ENCODE results near the gene AUTS2. TPM values are rescaled to one million over a fixed set of nuclear protein-coding genes. Genes with fewer than 3 reads are reported as not detected.

AUTS2 gene
- total and polyA plus RNA-seq, 4 donors: 4.9 to 24.4 (median 7.0) TPM

DNA sequence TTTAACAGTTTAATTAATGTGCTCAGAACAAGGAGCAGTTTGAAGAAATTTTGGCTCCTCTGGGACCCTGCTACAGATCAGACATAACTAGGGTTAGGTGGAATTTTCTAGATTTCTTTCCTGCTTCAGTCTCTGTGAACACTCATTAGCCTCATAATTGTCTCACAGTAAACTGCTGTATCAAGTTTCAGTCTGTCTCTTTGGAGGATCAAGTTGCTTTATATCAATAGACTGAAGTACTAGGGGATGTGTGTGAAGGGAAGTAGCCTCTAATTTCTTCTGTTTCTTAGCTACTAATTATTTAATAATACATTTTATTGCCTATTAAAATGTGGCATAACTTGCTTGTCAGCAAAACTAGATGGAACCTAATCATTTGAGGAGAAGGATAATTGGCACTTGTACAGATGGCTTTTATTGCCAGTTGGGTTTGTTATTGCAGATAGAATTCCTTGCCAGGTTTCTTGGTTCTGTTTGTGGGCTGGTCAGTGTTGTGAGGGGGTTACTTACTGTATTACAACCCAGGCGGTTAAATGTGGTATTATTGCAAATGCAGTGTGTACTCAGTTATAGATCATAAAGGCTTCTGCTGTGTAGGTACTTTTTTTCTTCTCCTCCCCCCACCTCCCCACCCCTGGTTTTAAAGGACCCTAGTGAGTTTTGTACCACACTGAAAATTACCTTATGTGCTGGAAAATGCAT is 758.0 kb downstream of the AUTS2 start:
- 87% methylated on average over 1 of the region's 1 CpG for WGBS
- no peak for TF ChIP-seq RXRA (IDR thresholded peaks at IDR 0.05)
- TF ChIP-seq, protein P1, sequence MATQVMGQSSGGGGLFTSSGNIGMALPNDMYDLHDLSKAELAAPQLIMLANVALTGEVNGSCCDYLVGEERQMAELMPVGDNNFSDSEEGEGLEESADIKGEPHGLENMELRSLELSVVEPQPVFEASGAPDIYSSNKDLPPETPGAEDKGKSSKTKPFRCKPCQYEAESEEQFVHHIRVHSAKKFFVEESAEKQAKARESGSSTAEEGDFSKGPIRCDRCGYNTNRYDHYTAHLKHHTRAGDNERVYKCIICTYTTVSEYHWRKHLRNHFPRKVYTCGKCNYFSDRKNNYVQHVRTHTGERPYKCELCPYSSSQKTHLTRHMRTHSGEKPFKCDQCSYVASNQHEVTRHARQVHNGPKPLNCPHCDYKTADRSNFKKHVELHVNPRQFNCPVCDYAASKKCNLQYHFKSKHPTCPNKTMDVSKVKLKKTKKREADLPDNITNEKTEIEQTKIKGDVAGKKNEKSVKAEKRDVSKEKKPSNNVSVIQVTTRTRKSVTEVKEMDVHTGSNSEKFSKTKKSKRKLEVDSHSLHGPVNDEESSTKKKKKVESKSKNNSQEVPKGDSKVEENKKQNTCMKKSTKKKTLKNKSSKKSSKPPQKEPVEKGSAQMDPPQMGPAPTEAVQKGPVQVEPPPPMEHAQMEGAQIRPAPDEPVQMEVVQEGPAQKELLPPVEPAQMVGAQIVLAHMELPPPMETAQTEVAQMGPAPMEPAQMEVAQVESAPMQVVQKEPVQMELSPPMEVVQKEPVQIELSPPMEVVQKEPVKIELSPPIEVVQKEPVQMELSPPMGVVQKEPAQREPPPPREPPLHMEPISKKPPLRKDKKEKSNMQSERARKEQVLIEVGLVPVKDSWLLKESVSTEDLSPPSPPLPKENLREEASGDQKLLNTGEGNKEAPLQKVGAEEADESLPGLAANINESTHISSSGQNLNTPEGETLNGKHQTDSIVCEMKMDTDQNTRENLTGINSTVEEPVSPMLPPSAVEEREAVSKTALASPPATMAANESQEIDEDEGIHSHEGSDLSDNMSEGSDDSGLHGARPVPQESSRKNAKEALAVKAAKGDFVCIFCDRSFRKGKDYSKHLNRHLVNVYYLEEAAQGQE (IDR thresholded peaks at IDR 0.05): no peak
- TF ChIP-seq, protein P2, sequence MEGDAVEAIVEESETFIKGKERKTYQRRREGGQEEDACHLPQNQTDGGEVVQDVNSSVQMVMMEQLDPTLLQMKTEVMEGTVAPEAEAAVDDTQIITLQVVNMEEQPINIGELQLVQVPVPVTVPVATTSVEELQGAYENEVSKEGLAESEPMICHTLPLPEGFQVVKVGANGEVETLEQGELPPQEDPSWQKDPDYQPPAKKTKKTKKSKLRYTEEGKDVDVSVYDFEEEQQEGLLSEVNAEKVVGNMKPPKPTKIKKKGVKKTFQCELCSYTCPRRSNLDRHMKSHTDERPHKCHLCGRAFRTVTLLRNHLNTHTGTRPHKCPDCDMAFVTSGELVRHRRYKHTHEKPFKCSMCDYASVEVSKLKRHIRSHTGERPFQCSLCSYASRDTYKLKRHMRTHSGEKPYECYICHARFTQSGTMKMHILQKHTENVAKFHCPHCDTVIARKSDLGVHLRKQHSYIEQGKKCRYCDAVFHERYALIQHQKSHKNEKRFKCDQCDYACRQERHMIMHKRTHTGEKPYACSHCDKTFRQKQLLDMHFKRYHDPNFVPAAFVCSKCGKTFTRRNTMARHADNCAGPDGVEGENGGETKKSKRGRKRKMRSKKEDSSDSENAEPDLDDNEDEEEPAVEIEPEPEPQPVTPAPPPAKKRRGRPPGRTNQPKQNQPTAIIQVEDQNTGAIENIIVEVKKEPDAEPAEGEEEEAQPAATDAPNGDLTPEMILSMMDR (IDR thresholded peaks at IDR 0.05; ENCODE audit: low read depth, low read length, missing input control): no peak
- TF ChIP-seq NR2F2 (IDR thresholded peaks at IDR 0.05): no peak
- TF ChIP-seq TAF1 (conservative IDR thresholded peaks at IDR 0.05): no peak
- Histone ChIP-seq H3K36me3 (ENCODE audit: control insufficient read depth in 4 of 4, insufficient read depth in 3 of 4, low read depth in 1 of 4, low read length in 3 of 4) (no peaks in the 10 kb centered on the region), H3K27me3 (ENCODE audit: control insufficient read depth in 4 of 4, insufficient read depth in 4 of 4, low read length in 3 of 4) (no peaks in the 10 kb centered on the region), H3K9ac (ENCODE audit: low read depth in 1 of 2, low read length in 2 of 2) (no peak overlapping the region), H3K27ac (ENCODE audit: low read depth in 1 of 2, low read length in 2 of 2) (no peak overlapping the region), H3K4me3 (ENCODE audit: low read depth in 1 of 3, low read length in 3 of 3) (no peak overlapping the region), H3K4me1 (ENCODE audit: control insufficient read depth in 4 of 4, insufficient read depth in 4 of 4, low read length in 3 of 4) (no peaks in the 10 kb centered on the region), H3K9me3 (ENCODE audit: control insufficient read depth in 4 of 4, low read length in 3 of 4) (no peaks in the 10 kb centered on the region)
- DNase-seq (ENCODE audit: low spot score): no peak

DNA sequence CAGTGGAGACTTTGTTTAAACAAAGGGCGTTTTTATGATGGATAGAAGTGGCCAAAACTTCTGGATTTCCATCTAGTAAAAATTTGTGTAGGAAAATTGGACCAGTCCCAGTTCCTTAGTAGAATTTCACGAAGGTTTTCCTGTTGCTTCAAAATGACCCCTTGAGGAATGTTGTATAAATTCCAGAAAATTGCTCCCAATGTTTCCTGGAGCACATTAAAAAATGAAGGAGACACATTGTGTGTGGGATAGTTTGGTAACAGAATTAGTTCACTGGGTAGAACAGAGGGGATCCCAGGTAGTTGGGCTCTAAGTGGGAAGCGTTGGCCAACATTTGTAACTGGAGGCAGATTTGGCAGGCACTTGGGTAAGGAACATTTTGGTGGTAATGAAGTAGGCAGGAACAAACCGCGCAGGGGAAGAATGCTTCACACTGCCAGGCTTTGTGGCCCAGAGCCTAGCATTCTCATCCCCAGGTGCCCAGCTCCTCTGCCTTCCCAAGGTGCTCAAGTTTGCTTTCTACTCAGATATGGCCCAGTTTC is 758.6 kb downstream of the AUTS2 start:
- no peak overlapping the region for H3K27ac ChIP-seq (ENCODE audit: low read depth in 1 of 2, low read length in 2 of 2)
- no peak for DNase-seq (ENCODE audit: low spot score)
- WGBS: 88% methylated on average over 5 of the region's 5 CpGs
- TF ChIP-seq RAD21 (IDR thresholded peaks at IDR 0.05): no peak
- TF ChIP-seq, protein P3, sequence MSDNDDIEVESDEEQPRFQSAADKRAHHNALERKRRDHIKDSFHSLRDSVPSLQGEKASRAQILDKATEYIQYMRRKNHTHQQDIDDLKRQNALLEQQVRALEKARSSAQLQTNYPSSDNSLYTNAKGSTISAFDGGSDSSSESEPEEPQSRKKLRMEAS (IDR thresholded peaks at IDR 0.05): no peak
- TF ChIP-seq RXRA (IDR thresholded peaks at IDR 0.05): no peak
- no peak for TF ChIP-seq JUND (IDR thresholded peaks at IDR 0.05)
- TF ChIP-seq, protein P4, sequence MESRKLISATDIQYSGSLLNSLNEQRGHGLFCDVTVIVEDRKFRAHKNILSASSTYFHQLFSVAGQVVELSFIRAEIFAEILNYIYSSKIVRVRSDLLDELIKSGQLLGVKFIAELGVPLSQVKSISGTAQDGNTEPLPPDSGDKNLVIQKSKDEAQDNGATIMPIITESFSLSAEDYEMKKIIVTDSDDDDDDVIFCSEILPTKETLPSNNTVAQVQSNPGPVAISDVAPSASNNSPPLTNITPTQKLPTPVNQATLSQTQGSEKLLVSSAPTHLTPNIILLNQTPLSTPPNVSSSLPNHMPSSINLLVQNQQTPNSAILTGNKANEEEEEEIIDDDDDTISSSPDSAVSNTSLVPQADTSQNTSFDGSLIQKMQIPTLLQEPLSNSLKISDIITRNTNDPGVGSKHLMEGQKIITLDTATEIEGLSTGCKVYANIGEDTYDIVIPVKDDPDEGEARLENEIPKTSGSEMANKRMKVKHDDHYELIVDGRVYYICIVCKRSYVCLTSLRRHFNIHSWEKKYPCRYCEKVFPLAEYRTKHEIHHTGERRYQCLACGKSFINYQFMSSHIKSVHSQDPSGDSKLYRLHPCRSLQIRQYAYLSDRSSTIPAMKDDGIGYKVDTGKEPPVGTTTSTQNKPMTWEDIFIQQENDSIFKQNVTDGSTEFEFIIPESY (IDR thresholded peaks at IDR 0.05): no peak
- TF ChIP-seq TAF1 (conservative IDR thresholded peaks at IDR 0.05): no peak
- TF ChIP-seq SP1 (IDR thresholded peaks at IDR 0.05): no peak
- TF ChIP-seq, protein P2 (IDR thresholded peaks at IDR 0.05; ENCODE audit: low read depth, low read length, missing input control): no peak
- TF ChIP-seq, protein P5, sequence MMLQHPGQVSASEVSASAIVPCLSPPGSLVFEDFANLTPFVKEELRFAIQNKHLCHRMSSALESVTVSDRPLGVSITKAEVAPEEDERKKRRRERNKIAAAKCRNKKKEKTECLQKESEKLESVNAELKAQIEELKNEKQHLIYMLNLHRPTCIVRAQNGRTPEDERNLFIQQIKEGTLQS (IDR thresholded peaks at IDR 0.05): no peak
- no peak for TF ChIP-seq FOXA2 (IDR thresholded peaks at IDR 0.05)
- TF ChIP-seq GABPA (IDR thresholded peaks at IDR 0.05 in 1 of 2, conservative IDR thresholded peaks at IDR 0.05 in 1 of 2): no peak
- H3K27me3 ChIP-seq (ENCODE audit: control insufficient read depth in 4 of 4, insufficient read depth in 4 of 4, low read length in 3 of 4): no peaks in the 10 kb centered on the region
- no peak overlapping the region for H3K4me3 ChIP-seq (ENCODE audit: low read depth in 1 of 3, low read length in 3 of 3)
- no peaks in the 10 kb centered on the region for H3K9me3 ChIP-seq (ENCODE audit: control insufficient read depth in 4 of 4, low read length in 3 of 4)
- no peak overlapping the region for H3K9ac ChIP-seq (ENCODE audit: low read depth in 1 of 2, low read length in 2 of 2)
- H3K4me1 ChIP-seq (ENCODE audit: control insufficient read depth in 4 of 4, insufficient read depth in 4 of 4, low read length in 3 of 4): no peaks in the 10 kb centered on the region
- no peaks in the 10 kb centered on the region for H3K36me3 ChIP-seq (ENCODE audit: control insufficient read depth in 4 of 4, insufficient read depth in 3 of 4, low read depth in 1 of 4, low read length in 3 of 4)
